ENCODE data around the gene IL17D. TPM values are rescaled to one million over a fixed set of nuclear protein-coding genes. Genes with fewer than 3 reads are reported as not detected.

Gene IL17D
- total RNA-seq, 1 donor from 2014 or later: 2.2 TPM

Other genes starting within 250 kb of the IL17D start
- gene CRYL1, start 177.8 kb upstream of the IL17D start, total RNA-seq: 31.0 TPM
- gene IFT88, start 136.5 kb upstream of the IL17D start, total RNA-seq: 13.4 TPM
- 9.0 TPM for gene EEF1AKMT1, start 70.3 kb downstream of the IL17D start, total RNA-seq
- 13.1 TPM for gene XPO4, start 199.0 kb downstream of the IL17D start, total RNA-seq

Data from mesenteric fat pad (tissue), 1 donor.